GM12892 (cell line): ENCODE data around the gene KCNIP1.

Experiments
- POLR2A ChIP-seq: IDR thresholded peaks from 2 replicates; pipeline ENCODE4 v1.6.1; 2011; ENCODE audit warnings: low read depth, low read length, control low read depth
- POLR2AphosphoS5 ChIP-seq: IDR thresholded peaks from 2 replicates; pipeline ENCODE4 v1.6.1; 2011; ENCODE audit warnings: low read depth, low read length, control low read depth
- TAF1 ChIP-seq: IDR thresholded peaks from 2 replicates; pipeline ENCODE4 v1.6.1; 2011; ENCODE audit warnings: low read depth, mild to moderate bottlenecking, control low read depth, low read length, borderline replicate concordance

- TF ChIP-seq POLR2A, result no peak
- no peak for TF ChIP-seq POLR2AphosphoS5
- no peak for TF ChIP-seq TAF1
Measured at GRCh38 chr5:170508036-170508435, 4.2 kb downstream of the KCNIP1 start.
